Liver (tissue), 9 donors: ENCODE measurements around the gene SORL1. TPM values are rescaled to one million over a fixed set of nuclear protein-coding genes. Genes with fewer than 3 reads are reported as not detected.

Experiments used
- DNase-seq: peaks from one replicate; pipeline ENCODE4 v3.0.0-alpha.2; 2017; ENCODE audit warnings: low spot score
- H3K27ac ChIP-seq, 2 donors: one replicate each; pipeline ENCODE4 v1.7.0; 2013; ENCODE audit warnings: inconsistent platforms in 2 of 2, low read length in 2 of 2, control low read depth in 1 of 2, low read depth in 1 of 2, mild to moderate bottlenecking in 1 of 2
- H3K27me3 ChIP-seq, 4 donors: one replicate each; pipeline versions ENCODE4 v1.6.1 to v1.7.0; 2013; ENCODE audit warnings: low read length in 3 of 4, inconsistent platforms in 1 of 4, mild to moderate bottlenecking in 1 of 4, moderate library complexity in 1 of 4; ENCODE audit not compliant: control insufficient read depth in 4 of 4, insufficient read depth in 4 of 4
- H3K36me3 ChIP-seq, 4 donors: one replicate each; pipeline versions ENCODE4 v1.6.1 to v1.7.0; 2013; ENCODE audit warnings: low read length in 3 of 4, mild to moderate bottlenecking in 3 of 4, low read depth in 1 of 4, moderate library complexity in 1 of 4; ENCODE audit not compliant: control insufficient read depth in 4 of 4, insufficient read depth in 3 of 4
- H3K4me1 ChIP-seq, 4 donors: one replicate each; pipeline versions ENCODE4 v1.6.1 to v1.7.0; 2013; ENCODE audit warnings: low read length in 3 of 4, mild to moderate bottlenecking in 3 of 4, moderate library complexity in 1 of 4; ENCODE audit not compliant: control insufficient read depth in 4 of 4, insufficient read depth in 4 of 4
- H3K4me3 ChIP-seq, 3 donors: one replicate each; pipeline versions ENCODE4 v1.6.1 to v1.7.0; 2013; ENCODE audit warnings: low read length in 3 of 3, control low read depth in 1 of 3, low read depth in 1 of 3, mild to moderate bottlenecking in 1 of 3
- H3K9ac ChIP-seq, 2 donors: one replicate each; pipeline ENCODE4 v1.7.0; 2013; ENCODE audit warnings: low read length in 2 of 2, mild to moderate bottlenecking in 2 of 2, moderate library complexity in 2 of 2, control low read depth in 1 of 2, low read depth in 1 of 2
- H3K9me3 ChIP-seq, 4 donors: one replicate each; pipeline versions ENCODE4 v1.6.1 to v1.7.0; 2013; ENCODE audit warnings: low read length in 3 of 4; ENCODE audit not compliant: control insufficient read depth in 4 of 4
- EGR1 ChIP-seq, 2 donors: IDR thresholded peaks; 2 replicates each; pipeline ENCODE4 v1.6.1; 2016 to 2018; ENCODE audit warnings: antibody characterized with exemption in 2 of 2, low read depth in 2 of 2
- FOXA1 ChIP-seq: IDR thresholded peaks from 2 replicates; pipeline ENCODE4 v1.6.1; 2016; ENCODE audit warnings: antibody characterized with exemption
- GABPA ChIP-seq, 2 donors: IDR thresholded peaks in 1 of 2; conservative IDR thresholded peaks in 1 of 2; 2 replicates each; pipeline ENCODE4 v1.6.1; 2016; ENCODE audit warnings: antibody characterized with exemption in 2 of 2, mild to moderate bottlenecking in 1 of 2, moderate library complexity in 1 of 2
- HNF4A ChIP-seq, 2 donors: conservative IDR thresholded peaks; 2 replicates each; pipeline ENCODE4 v1.6.1; 2016; ENCODE audit warnings: antibody characterized with exemption in 2 of 2, mild to moderate bottlenecking in 2 of 2
- HNF4G ChIP-seq: IDR thresholded peaks from 2 replicates; pipeline ENCODE4 v1.6.1; 2016; ENCODE audit warnings: antibody characterized with exemption
- JUND ChIP-seq, 2 donors: IDR thresholded peaks; 2 replicates each; pipeline ENCODE4 v1.6.1; 2016; ENCODE audit warnings: antibody characterized with exemption in 2 of 2
- RAD21 ChIP-seq, 2 donors: IDR thresholded peaks; 2 replicates each; pipeline ENCODE4 v1.6.1; 2016; ENCODE audit warnings: antibody characterized with exemption in 2 of 2, mild to moderate bottlenecking in 2 of 2
- RXRA ChIP-seq, 2 donors: IDR thresholded peaks; 2 replicates each; pipeline ENCODE4 v1.6.1; 2017 to 2018; ENCODE audit warnings: antibody characterized with exemption in 2 of 2, mild to moderate bottlenecking in 1 of 2
- TAF1 ChIP-seq: conservative IDR thresholded peaks from 2 replicates; pipeline ENCODE4 v1.6.1; 2016; ENCODE audit warnings: antibody characterized with exemption, mild to moderate bottlenecking
- YY1 ChIP-seq: IDR thresholded peaks from 2 replicates; pipeline ENCODE4 v1.6.1; 2016; ENCODE audit warnings: antibody characterized with exemption, mild to moderate bottlenecking
- WGBS: extraction: QIAGEN DNeasy Blood & Tissue Kit; methylation state at CpG from one replicate; pipeline ENCODE4 v1.1.7; 2013; 5-methylcytosine and 5-hydroxymethylcytosine counted together
- polyA plus RNA-seq, 2 donors: library from polyadenylated mRNA; stranded (reverse) in 1 of 2; unstranded in 1 of 2; fragments of 200-250 nt in 1 of 2; fragments of >200 nt in 1 of 2; fragmentation: Nextera tagmentation in 1 of 2; extraction: Ambion mirVana in 1 of 2; gene quantifications; one replicate each; pipeline versions ENCODE4 v1.2.1 to v1.2.3, GENCODE V29; 2013 to 2015
- total RNA-seq, 2 donors: library from RNA; depleted of rRNA; stranded (reverse); fragments of >200 nt; gene quantifications; one replicate each; pipeline ENCODE4 v1.2.3, GENCODE V29; 2014
- TF ChIP-seq, protein P1 (sequence below): fragments of 150-350 bp; IDR thresholded peaks from 2 replicates; pipeline ENCODE4 v1.5.1; 2017; ENCODE audit warnings: improper control_type of control experiment, low read depth, low read length; ENCODE audit not compliant: missing input control
- TF ChIP-seq, protein P2 (sequence below): IDR thresholded peaks from 2 replicates; pipeline ENCODE4 v1.6.1; 2016; ENCODE audit warnings: antibody characterized with exemption
- donor health status: healthy.
- donor health status: healthy.
- donor health status: healthy.
- donor health status: healthy.
- donor health status: healthy.

Gene SORL1, protein sequence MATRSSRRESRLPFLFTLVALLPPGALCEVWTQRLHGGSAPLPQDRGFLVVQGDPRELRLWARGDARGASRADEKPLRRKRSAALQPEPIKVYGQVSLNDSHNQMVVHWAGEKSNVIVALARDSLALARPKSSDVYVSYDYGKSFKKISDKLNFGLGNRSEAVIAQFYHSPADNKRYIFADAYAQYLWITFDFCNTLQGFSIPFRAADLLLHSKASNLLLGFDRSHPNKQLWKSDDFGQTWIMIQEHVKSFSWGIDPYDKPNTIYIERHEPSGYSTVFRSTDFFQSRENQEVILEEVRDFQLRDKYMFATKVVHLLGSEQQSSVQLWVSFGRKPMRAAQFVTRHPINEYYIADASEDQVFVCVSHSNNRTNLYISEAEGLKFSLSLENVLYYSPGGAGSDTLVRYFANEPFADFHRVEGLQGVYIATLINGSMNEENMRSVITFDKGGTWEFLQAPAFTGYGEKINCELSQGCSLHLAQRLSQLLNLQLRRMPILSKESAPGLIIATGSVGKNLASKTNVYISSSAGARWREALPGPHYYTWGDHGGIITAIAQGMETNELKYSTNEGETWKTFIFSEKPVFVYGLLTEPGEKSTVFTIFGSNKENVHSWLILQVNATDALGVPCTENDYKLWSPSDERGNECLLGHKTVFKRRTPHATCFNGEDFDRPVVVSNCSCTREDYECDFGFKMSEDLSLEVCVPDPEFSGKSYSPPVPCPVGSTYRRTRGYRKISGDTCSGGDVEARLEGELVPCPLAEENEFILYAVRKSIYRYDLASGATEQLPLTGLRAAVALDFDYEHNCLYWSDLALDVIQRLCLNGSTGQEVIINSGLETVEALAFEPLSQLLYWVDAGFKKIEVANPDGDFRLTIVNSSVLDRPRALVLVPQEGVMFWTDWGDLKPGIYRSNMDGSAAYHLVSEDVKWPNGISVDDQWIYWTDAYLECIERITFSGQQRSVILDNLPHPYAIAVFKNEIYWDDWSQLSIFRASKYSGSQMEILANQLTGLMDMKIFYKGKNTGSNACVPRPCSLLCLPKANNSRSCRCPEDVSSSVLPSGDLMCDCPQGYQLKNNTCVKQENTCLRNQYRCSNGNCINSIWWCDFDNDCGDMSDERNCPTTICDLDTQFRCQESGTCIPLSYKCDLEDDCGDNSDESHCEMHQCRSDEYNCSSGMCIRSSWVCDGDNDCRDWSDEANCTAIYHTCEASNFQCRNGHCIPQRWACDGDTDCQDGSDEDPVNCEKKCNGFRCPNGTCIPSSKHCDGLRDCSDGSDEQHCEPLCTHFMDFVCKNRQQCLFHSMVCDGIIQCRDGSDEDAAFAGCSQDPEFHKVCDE (N-terminal part only)
- total RNA-seq, result 100 to 1,000 TPM in 1 of 2 donors, 10 to 100 TPM in 1; 26.9 to 124 TPM
- 10 to 100 TPM; 14.6 to 23.8 TPM for polyA plus RNA-seq

DNA sequence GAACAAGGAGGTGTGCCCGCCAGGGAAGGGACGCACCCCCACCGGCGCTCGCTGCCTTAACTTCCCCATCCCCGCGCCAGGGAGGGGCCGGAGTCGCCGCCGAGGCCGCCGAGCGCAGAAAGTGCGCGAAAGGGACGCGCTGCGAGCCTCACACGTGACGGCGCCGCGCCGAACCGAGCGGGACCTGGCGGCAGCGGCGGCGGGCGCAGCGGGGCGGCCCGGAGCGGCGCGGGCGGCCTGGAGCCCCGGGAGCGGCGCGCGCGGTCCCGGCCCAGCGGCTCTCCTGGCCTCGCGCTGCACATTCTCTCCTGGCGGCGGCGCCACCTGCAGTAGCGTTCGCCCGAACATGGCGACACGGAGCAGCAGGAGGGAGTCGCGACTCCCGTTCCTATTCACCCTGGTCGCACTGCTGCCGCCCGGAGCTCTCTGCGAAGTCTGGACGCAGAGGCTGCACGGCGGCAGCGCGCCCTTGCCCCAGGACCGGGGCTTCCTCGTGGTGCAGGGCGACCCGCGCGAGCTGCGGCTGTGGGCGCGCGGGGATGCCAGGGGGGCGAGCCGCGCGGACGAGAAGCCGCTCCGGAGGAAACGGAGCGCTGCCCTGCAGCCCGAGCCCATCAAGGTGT is at the start of gene SORL1:
Gene SORL1 (plus strand): TSS at position 329 of the 623 bp plus-strand sequence. CDS start 18 bp downstream, at position 347.
- H3K36me3 ChIP-seq, result no peaks in the 10 kb centered on the region
- H3K4me1 ChIP-seq, result peaks cover 8 to 46% (median 31%) of the 10 kb centered on the region in 4 donors
- H3K27ac ChIP-seq, result peak within 1 kb of the TSS; percentile 95 to 96
- peak; percentile 67 for DNase-seq
- TF ChIP-seq, protein P1, sequence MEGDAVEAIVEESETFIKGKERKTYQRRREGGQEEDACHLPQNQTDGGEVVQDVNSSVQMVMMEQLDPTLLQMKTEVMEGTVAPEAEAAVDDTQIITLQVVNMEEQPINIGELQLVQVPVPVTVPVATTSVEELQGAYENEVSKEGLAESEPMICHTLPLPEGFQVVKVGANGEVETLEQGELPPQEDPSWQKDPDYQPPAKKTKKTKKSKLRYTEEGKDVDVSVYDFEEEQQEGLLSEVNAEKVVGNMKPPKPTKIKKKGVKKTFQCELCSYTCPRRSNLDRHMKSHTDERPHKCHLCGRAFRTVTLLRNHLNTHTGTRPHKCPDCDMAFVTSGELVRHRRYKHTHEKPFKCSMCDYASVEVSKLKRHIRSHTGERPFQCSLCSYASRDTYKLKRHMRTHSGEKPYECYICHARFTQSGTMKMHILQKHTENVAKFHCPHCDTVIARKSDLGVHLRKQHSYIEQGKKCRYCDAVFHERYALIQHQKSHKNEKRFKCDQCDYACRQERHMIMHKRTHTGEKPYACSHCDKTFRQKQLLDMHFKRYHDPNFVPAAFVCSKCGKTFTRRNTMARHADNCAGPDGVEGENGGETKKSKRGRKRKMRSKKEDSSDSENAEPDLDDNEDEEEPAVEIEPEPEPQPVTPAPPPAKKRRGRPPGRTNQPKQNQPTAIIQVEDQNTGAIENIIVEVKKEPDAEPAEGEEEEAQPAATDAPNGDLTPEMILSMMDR, result peak; percentile 63
- TF ChIP-seq GABPA (IDR thresholded peaks at IDR 0.05 in 1 of 2, conservative IDR thresholded peaks at IDR 0.05 in 1 of 2) (no peak), RAD21 (IDR thresholded peaks at IDR 0.05) (peak; percentile 17 to 69), YY1 (peak; percentile 88), HNF4A (conservative IDR thresholded peaks at IDR 0.05) (no peak)
- TF ChIP-seq, protein P2, sequence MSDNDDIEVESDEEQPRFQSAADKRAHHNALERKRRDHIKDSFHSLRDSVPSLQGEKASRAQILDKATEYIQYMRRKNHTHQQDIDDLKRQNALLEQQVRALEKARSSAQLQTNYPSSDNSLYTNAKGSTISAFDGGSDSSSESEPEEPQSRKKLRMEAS, result no peak
- no peaks in the 10 kb centered on the region for H3K9me3 ChIP-seq
- H3K9ac ChIP-seq, result peak within 1 kb of the TSS; percentile 92 to 99
- WGBS, result under 1% methylated on average over 89 of the region's 89 CpGs
- no peaks in the 10 kb centered on the region for H3K27me3 ChIP-seq
- peak within 1 kb of the TSS; percentile 75 to 92 (median 77) for H3K4me3 ChIP-seq

DNA sequence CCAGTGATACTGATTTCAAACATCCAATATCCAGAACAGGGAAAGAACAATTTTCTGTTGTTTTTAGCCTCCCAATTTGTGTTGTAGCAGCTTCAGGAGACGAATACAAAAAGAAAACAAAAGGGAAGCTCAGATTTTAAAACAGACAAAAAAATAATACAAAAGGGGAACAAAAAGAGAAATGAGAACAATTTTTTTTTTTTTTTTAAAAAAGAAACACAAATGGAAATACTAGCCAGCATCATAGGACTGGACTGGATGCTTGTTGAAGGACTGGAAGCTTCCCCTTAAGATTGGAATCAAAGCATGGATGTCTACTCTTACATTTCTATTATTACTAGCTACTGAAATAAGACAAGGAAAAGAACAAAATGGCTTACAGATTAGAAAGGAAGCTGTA is 46.5 kb upstream of the SORL1 start:
- DNase-seq, result no peak
- H3K27me3 ChIP-seq, result no peaks in the 10 kb centered on the region
- no peak overlapping the region for H3K4me3 ChIP-seq
- no peak overlapping the region for H3K9ac ChIP-seq
- no peaks in the 10 kb centered on the region for H3K4me1 ChIP-seq
- 87% methylated on average over 1 of the region's 1 CpG for WGBS
- H3K9me3 ChIP-seq, result no peaks in the 10 kb centered on the region
- TF ChIP-seq EGR1 (IDR thresholded peaks at IDR 0.05; ENCODE audit: low read depth in 2 of 2), result no peak
- TF ChIP-seq HNF4G, result no peak
- no peak for TF ChIP-seq GABPA (IDR thresholded peaks at IDR 0.05 in 1 of 2, conservative IDR thresholded peaks at IDR 0.05 in 1 of 2)
- no peak for TF ChIP-seq FOXA1
- no peak for TF ChIP-seq JUND (IDR thresholded peaks at IDR 0.05)
- no peak for TF ChIP-seq TAF1
- TF ChIP-seq, protein P1, result no peak
- no peak for TF ChIP-seq RXRA (IDR thresholded peaks at IDR 0.05)
- no peak for TF ChIP-seq YY1
- H3K36me3 ChIP-seq, result no peaks in the 10 kb centered on the region
- H3K27ac ChIP-seq, result no peak overlapping the region
